Neural cell (in vitro differentiated cells): ENCODE results near the gene TXNDC15. TPM values are rescaled to one million over a fixed set of nuclear protein-coding genes. Genes with fewer than 3 reads are reported as not detected.

Experiments
- H2AFZ ChIP-seq: fragments of 200-600, 300-800 bp; sonication (generic), shearing (Covaris generic); 2 replicates; pipeline ENCODE4 v1.6.0; 2014; ENCODE audit warnings: low read depth, mild to moderate bottlenecking, antibody characterized with exemption, low read length, moderate library complexity
- H3F3A ChIP-seq: fragments of 200-600 bp; shearing (Covaris generic); 2 replicates; pipeline ENCODE4 v1.6.1; 2016; ENCODE audit warnings: mild to moderate bottlenecking, moderate library complexity, mixed read lengths, antibody characterized with exemption, low read length; ENCODE audit not compliant: insufficient read depth, poor library complexity, severe bottlenecking
- H3K27ac ChIP-seq: fragments of 200-600, 300-800 bp; sonication (generic), shearing (Covaris generic); 2 replicates; pipeline ENCODE4 v1.5.1; 2014; ENCODE audit warnings: mild to moderate bottlenecking, low read length, moderate library complexity
- H3K27me3 ChIP-seq: fragments of 300-800, 200-600 bp; sonication (generic), shearing (Covaris generic); 2 replicates; pipeline ENCODE4 v1.6.0; 2014; ENCODE audit warnings: mild to moderate bottlenecking, low read depth, low read length, moderate library complexity; ENCODE audit not compliant: insufficient read depth
- H3K36me3 ChIP-seq: fragments of 300-800, 200-600 bp; sonication (generic), shearing (Covaris generic); 2 replicates; pipeline ENCODE4 v1.5.1; 2014; ENCODE audit warnings: mild to moderate bottlenecking, antibody characterized with exemption, low read length, moderate library complexity; ENCODE audit not compliant: insufficient read depth
- H3K4me2 ChIP-seq: fragments of 300-800, 200-600 bp; sonication (generic), shearing (Covaris generic); 2 replicates; pipeline ENCODE4 v1.6.0; 2014; ENCODE audit warnings: mild to moderate bottlenecking, low read length
- H3K4me3 ChIP-seq: fragments of 300-800, 200-600 bp; sonication (generic), shearing (Covaris generic); 2 replicates; pipeline ENCODE4 v1.5.1; 2014; ENCODE audit warnings: mild to moderate bottlenecking, low read length, moderate library complexity
- H3K79me2 ChIP-seq: fragments of 200-600 bp; shearing (Covaris generic); replicated peaks from 2 replicates; pipeline ENCODE4 v1.6.0; 2014; ENCODE audit warnings: mild to moderate bottlenecking, low read length, moderate library complexity; ENCODE audit not compliant: insufficient read depth
- H3K9ac ChIP-seq: fragments of 300-800, 200-600 bp; sonication (generic), shearing (Covaris generic); 2 replicates; pipeline ENCODE4 v1.6.1; 2016; ENCODE audit warnings: mild to moderate bottlenecking, low read length, mixed read lengths
- H3K9me2 ChIP-seq: fragments of 200-600 bp; shearing (Covaris generic); 2 replicates; pipeline ENCODE4 v1.6.1; 2016; ENCODE audit warnings: mild to moderate bottlenecking, low read length, mixed read lengths; ENCODE audit not compliant: insufficient read depth
- H3K9me3 ChIP-seq: fragments of 200-600, 300-800 bp; sonication (generic), shearing (Covaris generic); 2 replicates; pipeline ENCODE4 v1.6.1; 2016; ENCODE audit warnings: mild to moderate bottlenecking, mixed run types, low read length, moderate library complexity, mixed read lengths
- H4K20me1 ChIP-seq: fragments of 200-600 bp; shearing (Covaris generic); 2 replicates; pipeline ENCODE4 v1.6.1; 2016; ENCODE audit warnings: mild to moderate bottlenecking, mixed run types; ENCODE audit not compliant: insufficient read depth
- EP300 ChIP-seq: fragments of 450-650 bp; conservative IDR thresholded peaks from 2 replicates; pipeline ENCODE4 v1.6.1; 2014; ENCODE audit warnings: antibody characterized with exemption, mild to moderate bottlenecking, moderate library complexity; ENCODE audit not compliant: poor library complexity, severe bottlenecking
- EZH2 ChIP-seq: fragments of 200-600, 300-800 bp; shearing (Covaris generic), sonication (generic); IDR thresholded peaks from 2 replicates; pipeline ENCODE4 v1.6.1; 2014; ENCODE audit warnings: antibody characterized with exemption, low read length, borderline replicate concordance, mild to moderate bottlenecking; ENCODE audit not compliant: insufficient read depth, poor library complexity, severe bottlenecking
- MXI1 ChIP-seq: fragments of 450-650 bp; conservative IDR thresholded peaks from 2 replicates; pipeline ENCODE4 v1.6.1; 2014; ENCODE audit warnings: antibody characterized with exemption, mild to moderate bottlenecking; ENCODE audit not compliant: poor library complexity, severe bottlenecking
- POLR2AphosphoS5 ChIP-seq: IDR thresholded peaks from 2 replicates; pipeline ENCODE4 v1.6.1; 2012
- RAD21 ChIP-seq: fragments of 450-650 bp; conservative IDR thresholded peaks from 2 replicates; pipeline ENCODE4 v1.6.1; 2014; ENCODE audit warnings: antibody characterized with exemption, mild to moderate bottlenecking, moderate library complexity
- SMC3 ChIP-seq: fragments of 450-650 bp; conservative IDR thresholded peaks from 2 replicates; pipeline ENCODE4 v1.6.1; 2014; ENCODE audit warnings: antibody characterized with exemption, mild to moderate bottlenecking, moderate library complexity; ENCODE audit not compliant: poor library complexity
- TAF1 ChIP-seq: IDR thresholded peaks from 2 replicates; pipeline ENCODE4 v1.6.1; 2012; ENCODE audit warnings: low read depth
- polyA plus RNA-seq: library from polyadenylated mRNA; depleted of rRNA; stranded (reverse); fragments of >200 nt; gene quantifications from 2 replicates; pipeline ENCODE4 v1.2.3, GENCODE V29; 2014
- TF ChIP-seq, protein P1 (sequence below): fragments of 450-650 bp; IDR thresholded peaks from 2 replicates; pipeline ENCODE4 v1.5.1; 2014; ENCODE audit warnings: antibody characterized with exemption, mild to moderate bottlenecking, moderate library complexity; ENCODE audit not compliant: poor library complexity, severe bottlenecking
- TF ChIP-seq, protein P2 (sequence below): IDR thresholded peaks from 2 replicates; pipeline ENCODE4 v1.6.1; 2012; ENCODE audit warnings: borderline replicate concordance

Gene TXNDC15
- polyA plus RNA-seq, 1 donor from 2014 or later: 127 TPM

- H3K4me3 ChIP-seq: no peak overlapping the region
Observed at GRCh38 chr5:134893748-134894505, 19.8 kb downstream of the TXNDC15 start.

GRCh38 chr5:134902071-134902801 is 28.1 kb downstream of the TXNDC15 start:
- Histone ChIP-seq H3F3A (peaks cover 4% of the 10 kb centered on the region), H4K20me1 (no peaks in the 10 kb centered on the region), H3K9ac (no peak overlapping the region), H2AFZ (no peak overlapping the region), H3K27me3 (no peaks in the 10 kb centered on the region), H3K9me3 (no peaks in the 10 kb centered on the region), H3K4me3 (no peak overlapping the region), H3K36me3 (no peaks in the 10 kb centered on the region), H3K27ac (no peak overlapping the region), H3K4me2 (no peak overlapping the region), H3K79me2 (no peaks in the 10 kb centered on the region), H3K9me2 (no peaks in the 10 kb centered on the region)
- TF ChIP-seq, protein P1, sequence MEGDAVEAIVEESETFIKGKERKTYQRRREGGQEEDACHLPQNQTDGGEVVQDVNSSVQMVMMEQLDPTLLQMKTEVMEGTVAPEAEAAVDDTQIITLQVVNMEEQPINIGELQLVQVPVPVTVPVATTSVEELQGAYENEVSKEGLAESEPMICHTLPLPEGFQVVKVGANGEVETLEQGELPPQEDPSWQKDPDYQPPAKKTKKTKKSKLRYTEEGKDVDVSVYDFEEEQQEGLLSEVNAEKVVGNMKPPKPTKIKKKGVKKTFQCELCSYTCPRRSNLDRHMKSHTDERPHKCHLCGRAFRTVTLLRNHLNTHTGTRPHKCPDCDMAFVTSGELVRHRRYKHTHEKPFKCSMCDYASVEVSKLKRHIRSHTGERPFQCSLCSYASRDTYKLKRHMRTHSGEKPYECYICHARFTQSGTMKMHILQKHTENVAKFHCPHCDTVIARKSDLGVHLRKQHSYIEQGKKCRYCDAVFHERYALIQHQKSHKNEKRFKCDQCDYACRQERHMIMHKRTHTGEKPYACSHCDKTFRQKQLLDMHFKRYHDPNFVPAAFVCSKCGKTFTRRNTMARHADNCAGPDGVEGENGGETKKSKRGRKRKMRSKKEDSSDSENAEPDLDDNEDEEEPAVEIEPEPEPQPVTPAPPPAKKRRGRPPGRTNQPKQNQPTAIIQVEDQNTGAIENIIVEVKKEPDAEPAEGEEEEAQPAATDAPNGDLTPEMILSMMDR: no peak
- TF ChIP-seq SMC3 (no peak), EZH2 (no peak), TAF1 (no peak), POLR2AphosphoS5 (no peak), EP300 (no peak), RAD21 (no peak)
- TF ChIP-seq, protein P2, sequence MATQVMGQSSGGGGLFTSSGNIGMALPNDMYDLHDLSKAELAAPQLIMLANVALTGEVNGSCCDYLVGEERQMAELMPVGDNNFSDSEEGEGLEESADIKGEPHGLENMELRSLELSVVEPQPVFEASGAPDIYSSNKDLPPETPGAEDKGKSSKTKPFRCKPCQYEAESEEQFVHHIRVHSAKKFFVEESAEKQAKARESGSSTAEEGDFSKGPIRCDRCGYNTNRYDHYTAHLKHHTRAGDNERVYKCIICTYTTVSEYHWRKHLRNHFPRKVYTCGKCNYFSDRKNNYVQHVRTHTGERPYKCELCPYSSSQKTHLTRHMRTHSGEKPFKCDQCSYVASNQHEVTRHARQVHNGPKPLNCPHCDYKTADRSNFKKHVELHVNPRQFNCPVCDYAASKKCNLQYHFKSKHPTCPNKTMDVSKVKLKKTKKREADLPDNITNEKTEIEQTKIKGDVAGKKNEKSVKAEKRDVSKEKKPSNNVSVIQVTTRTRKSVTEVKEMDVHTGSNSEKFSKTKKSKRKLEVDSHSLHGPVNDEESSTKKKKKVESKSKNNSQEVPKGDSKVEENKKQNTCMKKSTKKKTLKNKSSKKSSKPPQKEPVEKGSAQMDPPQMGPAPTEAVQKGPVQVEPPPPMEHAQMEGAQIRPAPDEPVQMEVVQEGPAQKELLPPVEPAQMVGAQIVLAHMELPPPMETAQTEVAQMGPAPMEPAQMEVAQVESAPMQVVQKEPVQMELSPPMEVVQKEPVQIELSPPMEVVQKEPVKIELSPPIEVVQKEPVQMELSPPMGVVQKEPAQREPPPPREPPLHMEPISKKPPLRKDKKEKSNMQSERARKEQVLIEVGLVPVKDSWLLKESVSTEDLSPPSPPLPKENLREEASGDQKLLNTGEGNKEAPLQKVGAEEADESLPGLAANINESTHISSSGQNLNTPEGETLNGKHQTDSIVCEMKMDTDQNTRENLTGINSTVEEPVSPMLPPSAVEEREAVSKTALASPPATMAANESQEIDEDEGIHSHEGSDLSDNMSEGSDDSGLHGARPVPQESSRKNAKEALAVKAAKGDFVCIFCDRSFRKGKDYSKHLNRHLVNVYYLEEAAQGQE: no peak

More at GRCh38 chr5:134893748-134894505, 19.8 kb downstream of the TXNDC15 start:
- Histone ChIP-seq H3K9me3 (no peaks in the 10 kb centered on the region), H3K27me3 (no peaks in the 10 kb centered on the region), H4K20me1 (no peaks in the 10 kb centered on the region), H3K36me3 (peaks cover 7% of the 10 kb centered on the region), H3K9me2 (no peaks in the 10 kb centered on the region), H3K79me2 (peaks cover 3% of the 10 kb centered on the region), H3F3A (no peaks in the 10 kb centered on the region), H3K27ac (no peak overlapping the region), H3K4me2 (no peak overlapping the region), H2AFZ (no peak overlapping the region), H3K9ac (no peak overlapping the region)
- TF ChIP-seq EZH2: no peak
- TF ChIP-seq, protein P2: no peak
- no peak for TF ChIP-seq SMC3
- TF ChIP-seq RAD21: no peak
- TF ChIP-seq EP300: no peak
- TF ChIP-seq, protein P1: no peak
- no peak for TF ChIP-seq MXI1
- TF ChIP-seq POLR2AphosphoS5: no peak
- no peak for TF ChIP-seq TAF1
